Gastroesophageal sphincter (tissue), 3 donors: Measurements from ENCODE around the gene C6orf120.

Experiments
- POLR2A ChIP-seq, 2 donors: fragments of 450-650 bp; IDR thresholded peaks; one replicate each; pipeline ENCODE4 v1.6.1; 2017; ENCODE audit warnings: antibody characterized with exemption in 2 of 2, mild to moderate bottlenecking in 2 of 2, moderate library complexity in 1 of 2
- TF ChIP-seq, protein P1 (sequence below), 4 experiments: fragments of 200-600 bp in 2 of 4; fragments of 450-650 bp in 2 of 4; sonication (generic) in 1 of 4; IDR thresholded peaks; one replicate each; pipeline ENCODE4 v1.5.1; 2017 to 2019; ENCODE audit warnings: antibody characterized with exemption in 4 of 4, mild to moderate bottlenecking in 2 of 4, moderate library complexity in 2 of 4

DNA sequence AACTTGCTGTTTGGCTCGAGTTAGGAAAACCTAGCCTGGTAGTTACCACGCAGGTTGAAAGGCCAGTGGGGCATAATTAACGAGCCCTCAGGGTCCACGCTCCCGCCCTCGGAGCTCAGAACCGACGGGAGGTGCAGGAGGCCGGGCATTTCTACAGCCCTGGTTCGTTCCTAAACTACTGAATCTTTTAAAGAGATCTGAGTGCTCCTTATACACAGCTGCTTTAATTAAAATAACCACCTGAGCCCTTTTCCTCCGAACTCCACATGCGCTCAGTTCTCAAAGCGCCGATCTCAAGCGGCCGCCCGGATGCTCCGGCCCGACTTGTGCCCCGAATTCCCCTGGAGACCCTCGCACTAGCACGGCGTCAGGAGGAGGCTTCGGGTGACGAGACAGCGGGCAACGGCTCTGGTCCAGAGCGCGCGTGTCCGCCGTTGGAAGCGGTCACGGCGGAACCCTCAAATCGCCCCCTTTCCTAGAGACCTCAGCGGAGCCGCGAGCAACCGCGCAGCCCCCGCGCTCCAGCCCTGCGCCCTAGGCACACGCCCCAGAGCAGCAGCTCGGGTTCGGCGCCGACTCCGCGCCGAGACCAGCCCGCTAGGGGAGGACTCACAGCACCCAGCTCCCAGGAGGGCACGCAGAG, 494 bp upstream of the C6orf120 start:
- TF ChIP-seq, protein P1, sequence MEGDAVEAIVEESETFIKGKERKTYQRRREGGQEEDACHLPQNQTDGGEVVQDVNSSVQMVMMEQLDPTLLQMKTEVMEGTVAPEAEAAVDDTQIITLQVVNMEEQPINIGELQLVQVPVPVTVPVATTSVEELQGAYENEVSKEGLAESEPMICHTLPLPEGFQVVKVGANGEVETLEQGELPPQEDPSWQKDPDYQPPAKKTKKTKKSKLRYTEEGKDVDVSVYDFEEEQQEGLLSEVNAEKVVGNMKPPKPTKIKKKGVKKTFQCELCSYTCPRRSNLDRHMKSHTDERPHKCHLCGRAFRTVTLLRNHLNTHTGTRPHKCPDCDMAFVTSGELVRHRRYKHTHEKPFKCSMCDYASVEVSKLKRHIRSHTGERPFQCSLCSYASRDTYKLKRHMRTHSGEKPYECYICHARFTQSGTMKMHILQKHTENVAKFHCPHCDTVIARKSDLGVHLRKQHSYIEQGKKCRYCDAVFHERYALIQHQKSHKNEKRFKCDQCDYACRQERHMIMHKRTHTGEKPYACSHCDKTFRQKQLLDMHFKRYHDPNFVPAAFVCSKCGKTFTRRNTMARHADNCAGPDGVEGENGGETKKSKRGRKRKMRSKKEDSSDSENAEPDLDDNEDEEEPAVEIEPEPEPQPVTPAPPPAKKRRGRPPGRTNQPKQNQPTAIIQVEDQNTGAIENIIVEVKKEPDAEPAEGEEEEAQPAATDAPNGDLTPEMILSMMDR (IDR thresholded peaks at IDR 0.05), result no peak
- TF ChIP-seq POLR2A (IDR thresholded peaks at IDR 0.05), result no peak
